AG04449 (cell line): Measurements from ENCODE around the gene TSPAN9.

Experiments used
- CTCF ChIA-PET: fragments of 350-600 bp; formaldehyde crosslinking; extraction: SDS; loops from one replicate; lab custom pipeline; 2021; ENCODE audit warnings: antibody characterized with exemption; lab: Yijun Ruan, JAX
- POLR2A ChIA-PET: fragments of 400-600, 350-600 bp; formaldehyde crosslinking; extraction: SDS; loops from one replicate; lab custom pipeline; 2020; ENCODE audit warnings: antibody characterized with exemption, inconsistent platforms; lab: Yijun Ruan, JAX
- DNase-seq: peaks from one replicate; pipeline ENCODE4 v3.0.0-alpha.2; 2010; ENCODE audit warnings: low read depth, low spot score
- H3K4me3 ChIP-seq: 2 replicates; pipeline ENCODE4 v1.5.1; 2011; ENCODE audit warnings: low read depth, mild to moderate bottlenecking, control low read depth, low read length
- TF ChIP-seq, protein P1 (sequence below): IDR thresholded peaks from one replicate; pipeline ENCODE4 v1.5.1; 2011; ENCODE audit warnings: mild to moderate bottlenecking, moderate library complexity, low read length, control low read depth, inconsistent platforms; ENCODE audit not compliant: insufficient read depth; ENCODE audit errors: missing control alignments

TSPAN9 gene

DNA sequence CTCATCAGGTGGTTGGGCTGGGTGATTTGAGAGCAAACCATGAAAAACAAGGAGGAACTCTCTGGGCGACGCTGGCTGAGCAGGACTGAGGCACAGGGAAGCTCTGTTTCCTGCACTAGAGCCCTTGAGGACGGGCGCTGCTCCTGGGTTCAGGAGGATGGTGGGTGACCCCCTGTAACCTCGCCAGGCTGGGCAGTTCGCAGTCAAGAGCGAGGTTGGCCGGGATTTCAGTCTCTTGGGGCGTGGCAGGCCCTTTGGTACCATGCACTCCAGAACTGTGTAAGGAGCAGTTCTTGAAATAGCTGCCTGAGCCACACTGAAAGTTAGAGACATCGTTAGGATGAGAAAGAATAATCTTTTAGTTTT, 202.2 kb downstream of the TSPAN9 start:
- ChIA-PET POLR2A (no interaction called here), CTCF (interaction anchor here (1.3 to 13.2 kb wide), 6 partner anchors 11 to 207 kb away, joined by 4 to 534 read pairs (median 30); no protein-coding TSS in a partner anchor)
- no peak overlapping the region for H3K4me3 ChIP-seq
- TF ChIP-seq, protein P1, sequence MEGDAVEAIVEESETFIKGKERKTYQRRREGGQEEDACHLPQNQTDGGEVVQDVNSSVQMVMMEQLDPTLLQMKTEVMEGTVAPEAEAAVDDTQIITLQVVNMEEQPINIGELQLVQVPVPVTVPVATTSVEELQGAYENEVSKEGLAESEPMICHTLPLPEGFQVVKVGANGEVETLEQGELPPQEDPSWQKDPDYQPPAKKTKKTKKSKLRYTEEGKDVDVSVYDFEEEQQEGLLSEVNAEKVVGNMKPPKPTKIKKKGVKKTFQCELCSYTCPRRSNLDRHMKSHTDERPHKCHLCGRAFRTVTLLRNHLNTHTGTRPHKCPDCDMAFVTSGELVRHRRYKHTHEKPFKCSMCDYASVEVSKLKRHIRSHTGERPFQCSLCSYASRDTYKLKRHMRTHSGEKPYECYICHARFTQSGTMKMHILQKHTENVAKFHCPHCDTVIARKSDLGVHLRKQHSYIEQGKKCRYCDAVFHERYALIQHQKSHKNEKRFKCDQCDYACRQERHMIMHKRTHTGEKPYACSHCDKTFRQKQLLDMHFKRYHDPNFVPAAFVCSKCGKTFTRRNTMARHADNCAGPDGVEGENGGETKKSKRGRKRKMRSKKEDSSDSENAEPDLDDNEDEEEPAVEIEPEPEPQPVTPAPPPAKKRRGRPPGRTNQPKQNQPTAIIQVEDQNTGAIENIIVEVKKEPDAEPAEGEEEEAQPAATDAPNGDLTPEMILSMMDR: no peak
- DNase-seq: no peak

DNA sequence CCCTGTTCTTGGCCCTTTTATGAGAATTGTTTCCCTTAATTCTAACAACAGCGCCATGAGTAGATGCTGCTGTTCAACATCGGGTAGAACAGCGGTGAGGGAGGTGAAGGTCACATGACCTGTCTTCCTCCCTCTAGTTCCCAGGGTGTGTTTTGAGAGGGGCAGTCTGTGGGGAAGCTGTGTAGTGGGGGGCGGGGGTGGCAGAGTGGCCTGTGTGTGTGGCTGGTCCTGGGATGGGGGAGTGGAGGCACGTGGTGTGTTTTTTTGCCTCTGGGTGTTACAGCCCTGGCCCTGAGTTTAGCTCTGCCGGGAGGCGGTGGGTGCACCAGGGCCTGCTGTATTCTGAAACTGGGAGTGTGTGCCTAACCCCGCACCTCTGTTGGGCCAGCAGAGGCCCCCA, 202.7 kb downstream of the TSPAN9 start:
- POLR2A ChIA-PET: no interaction called here
- TF ChIP-seq, protein P1: no peak
- CTCF ChIA-PET: interaction anchor here (1.6 to 13.2 kb wide), 5 partner anchors 11 to 208 kb away, joined by 4 to 534 read pairs (median 50); no protein-coding TSS in a partner anchor

DNA sequence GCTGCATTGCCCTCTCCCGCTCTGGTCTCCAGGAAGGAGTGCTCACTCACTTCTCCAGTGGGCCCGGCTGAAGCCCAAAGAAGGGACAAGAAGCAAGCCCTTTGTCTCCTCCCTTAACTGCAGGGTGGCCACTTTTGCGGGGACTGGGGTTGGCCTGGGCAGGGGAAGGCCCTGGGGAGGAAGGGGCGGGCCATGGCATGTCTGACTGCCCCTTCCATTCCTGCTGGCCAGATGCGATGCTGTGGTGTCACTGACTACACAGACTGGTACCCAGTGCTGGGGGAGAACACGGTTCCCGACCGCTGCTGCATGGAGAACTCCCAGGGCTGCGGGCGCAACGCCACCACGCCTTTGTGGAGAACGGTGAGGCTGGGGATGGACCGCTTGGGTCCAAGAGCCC, 203.8 kb downstream of the TSPAN9 start:
- TF ChIP-seq, protein P1: no peak
- POLR2A ChIA-PET: no interaction called here
- no peak for DNase-seq
- H3K4me3 ChIP-seq: no peak overlapping the region
- CTCF ChIA-PET: interaction anchor here (1.6 to 13.2 kb wide), 5 partner anchors 9 to 209 kb away, joined by 4 to 534 read pairs (median 50); no protein-coding TSS in a partner anchor

More for the DNA sequence above, 202.7 kb downstream of the TSPAN9 start:
- H3K4me3 ChIP-seq: no peak overlapping the region
- no peak for DNase-seq

DNA sequence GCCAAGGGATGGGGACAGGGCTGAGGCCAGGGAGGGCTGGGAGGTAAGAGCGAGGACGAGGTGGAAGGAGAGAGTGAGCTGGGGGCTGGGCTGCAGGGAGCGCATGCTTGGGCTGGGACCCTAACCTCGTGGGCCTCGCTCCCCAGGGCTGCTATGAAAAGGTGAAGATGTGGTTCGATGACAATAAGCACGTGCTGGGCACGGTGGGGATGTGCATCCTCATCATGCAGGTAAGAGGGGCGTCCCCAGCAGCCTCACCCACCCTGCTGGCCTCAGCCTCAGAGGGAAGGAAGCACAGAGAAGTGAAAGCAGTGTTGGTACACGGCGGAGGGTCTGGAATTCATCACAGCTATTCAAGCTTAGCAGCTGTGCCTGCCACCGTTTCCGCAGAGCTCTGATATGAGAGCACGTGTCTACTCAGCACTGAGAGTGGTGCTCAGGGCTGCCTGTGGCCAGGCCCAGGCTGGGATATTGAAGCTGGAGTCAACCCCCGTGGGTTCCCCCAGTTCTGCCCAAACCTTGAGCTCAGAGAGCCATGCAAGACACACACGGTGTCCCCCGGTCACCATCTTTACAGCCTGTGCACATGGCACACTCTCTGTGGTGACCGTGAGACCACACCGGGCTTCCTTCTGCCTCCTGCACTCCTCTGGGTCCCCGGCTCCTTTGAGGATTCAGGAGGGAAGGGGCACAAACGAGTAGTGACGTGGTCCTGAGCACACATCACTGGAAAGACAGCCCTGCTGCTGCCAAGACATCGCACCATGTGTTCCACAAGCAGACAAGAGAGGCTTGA, 204.6 kb downstream of the TSPAN9 start:
- no peak overlapping the region for H3K4me3 ChIP-seq
- CTCF ChIA-PET: interaction anchor here (1.0 to 13.2 kb wide), 3 partner anchors 18 to 210 kb away, joined by 3 to 534 read pairs (median 250); no protein-coding TSS in a partner anchor
- no peak for DNase-seq
- POLR2A ChIA-PET: no interaction called here
- TF ChIP-seq, protein P1: no peak

DNA sequence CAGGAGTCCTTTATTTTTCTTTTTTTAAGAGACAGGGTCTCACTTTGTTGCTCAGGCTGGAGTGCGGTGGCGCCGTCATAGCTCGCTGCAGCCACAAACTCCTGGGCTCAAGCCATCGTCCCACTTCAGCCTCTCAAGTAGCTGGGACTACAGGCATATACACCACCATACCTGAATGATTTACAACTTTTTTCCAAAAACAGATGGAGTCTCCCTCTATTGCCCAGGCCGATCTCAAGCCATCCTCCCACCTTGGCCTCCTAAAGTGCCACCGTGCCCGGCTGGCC, 205.1 kb downstream of the TSPAN9 start:
- TF ChIP-seq, protein P1: no peak
- DNase-seq: no peak
- ChIA-PET POLR2A (no interaction called here), CTCF (interaction anchor here (1.0 to 13.2 kb wide), 2 partner anchors 18 to 148 kb away, joined by 3 to 534 read pairs; no protein-coding TSS in a partner anchor)
- no peak overlapping the region for H3K4me3 ChIP-seq

DNA sequence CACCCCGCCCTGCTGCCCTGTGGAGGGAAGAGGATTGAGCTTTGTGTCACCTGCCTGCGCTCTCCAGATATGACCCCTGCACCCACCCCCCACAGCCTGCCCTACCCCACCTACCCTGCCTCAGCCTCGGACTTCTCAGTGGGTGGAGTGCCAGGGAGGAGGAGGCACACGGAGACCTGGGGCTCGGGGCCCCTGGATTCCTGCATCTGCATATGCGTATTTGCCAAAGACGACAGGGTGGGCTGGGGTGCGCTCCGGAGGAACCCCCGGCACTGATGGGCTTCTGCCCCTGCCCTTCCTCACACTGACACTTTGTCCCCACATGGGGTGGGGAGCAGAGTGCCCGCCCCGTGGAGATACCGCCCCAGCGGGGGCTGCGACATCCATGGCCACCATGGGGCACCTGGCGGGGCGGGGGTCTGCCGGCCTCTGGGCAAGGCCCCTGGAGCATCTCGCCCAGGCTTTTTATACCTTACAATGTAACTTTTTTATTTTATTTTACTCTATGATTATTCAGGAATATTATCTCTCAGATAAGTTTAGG, 206.0 kb downstream of the TSPAN9 start:
- H3K4me3 ChIP-seq: no peak overlapping the region
- CTCF ChIA-PET: interaction anchor here (0.6 to 13.2 kb wide), 3 partner anchors 10 to 149 kb away, joined by 3 to 534 read pairs (median 3); no protein-coding TSS in a partner anchor
- TF ChIP-seq, protein P1: no peak
- POLR2A ChIA-PET: no interaction called here
- DNase-seq: no peak
